ENCODE results near the gene SLIT3. TPM values are rescaled to one million over a fixed set of nuclear protein-coding genes. Genes with fewer than 3 reads are reported as not detected.

The SLIT3 gene
- total RNA-seq, 4 donors from 2014 or later = 0.97 to 6.1 (median 3.4) TPM

- intact Hi-C loops (cut with DNase I; ENCODE audit: low total_unique reads) = no loop called here
- no peak for TF ChIP-seq CTCF (IDR thresholded peaks at IDR 0.05 in 4 of 5, conservative IDR thresholded peaks at IDR 0.05 in 1 of 5)
- no peak for TF ChIP-seq POLR2A (IDR thresholded peaks at IDR 0.05)
- no peaks in the 10 kb centered on the region for H3K4me1 ChIP-seq
- DNase-seq = no peak
- in situ Hi-C loops (cut with MboI; ENCODE audit: low sequenced_read_pairs in 4 of 4) = no loop called here
- no peaks in the 10 kb centered on the region for H3K27me3 ChIP-seq
- no peak for ATAC-seq
- no peaks in the 10 kb centered on the region for H3K36me3 ChIP-seq
- H3K9me3 ChIP-seq = no peaks in the 10 kb centered on the region
- H3K27ac ChIP-seq = no peak overlapping the region
- no peak overlapping the region for H3K4me3 ChIP-seq
Observed at GRCh38 chr5:169074839-169075238, 226.1 kb downstream of the SLIT3 start.

- H3K27me3 ChIP-seq = no peaks in the 10 kb centered on the region
- in situ Hi-C loops (cut with MboI; ENCODE audit: low sequenced_read_pairs in 4 of 4) = no loop called here
- no peaks in the 10 kb centered on the region for H3K36me3 ChIP-seq
- H3K4me1 ChIP-seq = no peaks in the 10 kb centered on the region
- no peak for TF ChIP-seq POLR2A (IDR thresholded peaks at IDR 0.05)
- TF ChIP-seq CTCF (IDR thresholded peaks at IDR 0.05 in 4 of 5, conservative IDR thresholded peaks at IDR 0.05 in 1 of 5) = no peak
- no peak overlapping the region for H3K27ac ChIP-seq
- ATAC-seq = no peak
- intact Hi-C loops (cut with DNase I; ENCODE audit: low total_unique reads) = no loop called here
- no peak overlapping the region for H3K4me3 ChIP-seq
- DNase-seq = no peak
- H3K9me3 ChIP-seq = no peaks in the 10 kb centered on the region
Observed at GRCh38 chr5:169072233-169072632, 228.7 kb downstream of the SLIT3 start.

DNA sequence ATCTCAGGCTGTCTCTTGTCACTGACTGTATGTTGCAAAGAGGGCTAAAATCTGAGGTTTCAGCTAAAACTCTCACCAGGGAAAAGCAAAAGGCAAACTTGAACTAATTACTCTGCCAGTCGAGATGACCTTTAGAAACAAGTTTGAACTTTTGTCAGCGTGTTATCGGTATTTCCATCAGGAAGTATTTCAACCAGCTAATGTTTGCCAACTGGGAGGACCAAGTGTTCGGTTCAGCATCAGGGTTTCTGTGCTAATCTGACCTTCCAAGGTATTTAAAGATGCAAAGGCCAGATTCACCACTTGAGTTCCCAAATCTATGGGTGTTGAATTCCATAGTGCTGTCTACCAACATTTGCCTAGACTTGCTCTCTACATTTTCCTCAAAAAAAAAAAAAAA is 230.5 kb downstream of the SLIT3 start:
- DNase-seq (no peak), ATAC-seq (no peak)
- Histone ChIP-seq H3K36me3 (no peaks in the 10 kb centered on the region), H3K4me3 (no peak overlapping the region), H3K27me3 (no peaks in the 10 kb centered on the region), H3K9me3 (no peaks in the 10 kb centered on the region), H3K27ac (no peak overlapping the region), H3K4me1 (no peaks in the 10 kb centered on the region)
- no peak for TF ChIP-seq POLR2A (IDR thresholded peaks at IDR 0.05)
- intact Hi-C loops (cut with DNase I; ENCODE audit: low total_unique reads) = no loop called here
- in situ Hi-C loops (cut with MboI; ENCODE audit: low sequenced_read_pairs in 4 of 4) = no loop called here

- intact Hi-C loops (cut with DNase I; ENCODE audit: low total_unique reads) (no loop called here), in situ Hi-C loops (cut with MboI; ENCODE audit: low sequenced_read_pairs in 4 of 4) (no loop called here)
- Histone ChIP-seq H3K36me3 (no peaks in the 10 kb centered on the region), H3K27me3 (no peaks in the 10 kb centered on the region), H3K4me3 (no peak overlapping the region), H3K9me3 (no peaks in the 10 kb centered on the region), H3K4me1 (no peaks in the 10 kb centered on the region), H3K27ac (no peak overlapping the region)
- no peak for ATAC-seq
- no peak for TF ChIP-seq POLR2A (IDR thresholded peaks at IDR 0.05)
- TF ChIP-seq CTCF (IDR thresholded peaks at IDR 0.05 in 4 of 5, conservative IDR thresholded peaks at IDR 0.05 in 1 of 5) = no peak
- DNase-seq = no peak
Observed at GRCh38 chr5:169067751-169068173, 233.2 kb downstream of the SLIT3 start.

DNA sequence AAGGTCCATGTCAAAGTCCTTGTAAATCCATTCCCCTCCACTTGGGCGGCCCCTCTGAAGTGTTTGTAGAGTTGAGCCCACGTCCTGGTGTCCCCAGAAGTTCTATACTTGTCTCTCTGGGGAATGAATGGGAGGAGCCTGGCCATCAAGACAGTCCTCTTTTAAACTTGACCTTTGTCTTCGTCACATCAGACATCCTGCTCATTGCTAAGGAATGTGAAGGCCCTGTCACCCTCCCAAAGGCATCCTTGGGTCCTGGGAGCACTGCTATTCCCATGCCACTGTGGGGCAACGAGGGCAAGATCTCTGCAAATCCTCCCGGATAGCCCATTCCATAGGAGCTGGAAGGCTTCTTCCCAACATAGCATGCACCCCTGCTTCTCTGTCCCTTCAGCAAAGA is 235.5 kb downstream of the SLIT3 start:
- intact Hi-C loops (cut with DNase I; ENCODE audit: low total_unique reads) (no loop called here), in situ Hi-C loops (cut with MboI; ENCODE audit: low sequenced_read_pairs in 4 of 4) (no loop called here)
- DNase-seq (no peak), ATAC-seq (no peak)
- TF ChIP-seq POLR2A (IDR thresholded peaks at IDR 0.05) = no peak
- no peak for TF ChIP-seq CTCF (IDR thresholded peaks at IDR 0.05 in 4 of 5, conservative IDR thresholded peaks at IDR 0.05 in 1 of 5)
- Histone ChIP-seq H3K4me1 (no peaks in the 10 kb centered on the region), H3K27ac (no peak overlapping the region), H3K4me3 (no peak overlapping the region), H3K36me3 (no peaks in the 10 kb centered on the region), H3K27me3 (no peaks in the 10 kb centered on the region), H3K9me3 (no peaks in the 10 kb centered on the region)

All from gastrocnemius medialis (tissue), 4 donors.